Fibroblast of skin of left quadriceps (primary cell): ENCODE data around the gene RPS14.

Source experiments
- DNase-seq, 2 experiments: peaks; one replicate each; pipeline ENCODE4 v3.0.0-alpha.2; 2013; ENCODE audit warnings: low read depth in 2 of 2

RPS14 gene

GRCh38 chr5:150449517-150450339 lies at the start of gene RPS14:
Gene RPS14, minus strand, starts transcription at chr5:150449739. Its CDS starts 2,006 bp downstream, at chr5:150447733.
- DNase-seq: peak; percentile 84 to 86

- DNase-seq: no peak
These were observed 49.4 kb upstream of the RPS14 start for GRCh38 chr5:150498971-150499370.

- no peak for DNase-seq
These were observed 49.0 kb upstream of the RPS14 start for GRCh38 chr5:150498501-150498900.

GRCh38 chr5:150497989-150498317 lies 48.4 kb upstream of the RPS14 start:
- DNase-seq: no peak

GRCh38 chr5:150497274-150497988 lies 47.9 kb upstream of the RPS14 start:
- peak; percentile 70 to 72 for DNase-seq

GRCh38 chr5:150496534-150496933 lies 47.0 kb upstream of the RPS14 start:
- DNase-seq: no peak

- no peak for DNase-seq
These were observed 46.6 kb upstream of the RPS14 start for GRCh38 chr5:150496098-150496497.

- no peak for DNase-seq
These were observed 43.1 kb upstream of the RPS14 start for GRCh38 chr5:150492621-150493020.

GRCh38 chr5:150491876-150492275 lies 42.3 kb upstream of the RPS14 start:
- DNase-seq: no peak

GRCh38 chr5:150490754-150491153 lies 41.2 kb upstream of the RPS14 start:
- no peak for DNase-seq

- DNase-seq: no peak
These were observed 40.7 kb upstream of the RPS14 start for GRCh38 chr5:150490296-150490669.

GRCh38 chr5:150489360-150490295 lies 40.1 kb upstream of the RPS14 start:
- no peak for DNase-seq

- no peak for DNase-seq
These were observed 39.2 kb upstream of the RPS14 start for GRCh38 chr5:150488519-150489359.

- no peak for DNase-seq
These were observed 37.9 kb upstream of the RPS14 start for GRCh38 chr5:150487199-150488061.

GRCh38 chr5:150486402-150487198 lies 37.1 kb upstream of the RPS14 start:
- DNase-seq: no peak

GRCh38 chr5:150485693-150486401 lies 36.3 kb upstream of the RPS14 start:
- no peak for DNase-seq

GRCh38 chr5:150484964-150485692 lies 35.6 kb upstream of the RPS14 start:
- no peak for DNase-seq

- DNase-seq: no peak
These were observed 32.5 kb upstream of the RPS14 start for GRCh38 chr5:150481972-150482406.
